Fibroblast of villous mesenchyme (primary cell): Measurements from ENCODE around the gene MOK. TPM values are rescaled to one million over a fixed set of nuclear protein-coding genes. Genes with fewer than 3 reads are reported as not detected.
A peak's percentile ranks its signal among the peaks of the same experiment; 100 is the strongest.

Source experiments
- DNase-seq: peaks from one replicate; pipeline ENCODE4 v3.0.0-alpha.2; 2010; ENCODE audit warnings: low read depth
- H3K4me3 ChIP-seq: 2 replicates; pipeline ENCODE4 v1.5.1; 2011; ENCODE audit warnings: low read depth, mild to moderate bottlenecking, low read length
- total RNA-seq: library from RNA; depleted of rRNA; stranded (reverse); fragments of >200 nt; gene quantifications from 2 replicates; pipeline ENCODE4 v1.2.3, GENCODE V29; 2012
- TF ChIP-seq, protein P1 (sequence below): IDR thresholded peaks from 2 replicates; pipeline ENCODE4 v1.5.1; 2012; ENCODE audit warnings: low read depth, mild to moderate bottlenecking, low read length; ENCODE audit not compliant: insufficient read depth

The MOK gene
- total RNA-seq, 1 donor: 16.0 TPM

DNA sequence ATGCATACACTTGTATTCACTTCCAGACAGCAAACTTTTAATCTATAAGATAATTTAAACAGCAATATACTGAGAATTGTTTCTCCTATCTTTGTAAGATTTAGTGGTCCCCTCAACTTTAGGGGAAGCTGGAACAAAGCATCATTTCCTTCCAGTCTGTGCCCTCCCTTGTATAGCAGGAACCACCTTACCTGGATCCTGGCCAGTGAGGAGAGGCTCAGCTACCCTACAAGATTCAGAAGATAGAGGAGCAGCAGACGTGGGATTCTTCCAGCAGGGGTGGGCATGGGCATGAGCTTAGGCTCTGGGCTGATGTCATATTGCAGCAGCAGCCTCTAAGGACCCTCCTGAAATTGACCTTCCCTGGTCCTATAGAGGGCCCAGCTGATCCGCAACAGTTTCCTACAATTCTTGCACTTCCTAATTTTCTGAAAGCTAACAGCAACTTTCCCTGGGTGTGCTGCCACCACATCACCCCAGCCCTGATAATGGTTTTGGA, 21.3 kb downstream of the MOK start:
- no peak overlapping the region for H3K4me3 ChIP-seq
- TF ChIP-seq, protein P1, sequence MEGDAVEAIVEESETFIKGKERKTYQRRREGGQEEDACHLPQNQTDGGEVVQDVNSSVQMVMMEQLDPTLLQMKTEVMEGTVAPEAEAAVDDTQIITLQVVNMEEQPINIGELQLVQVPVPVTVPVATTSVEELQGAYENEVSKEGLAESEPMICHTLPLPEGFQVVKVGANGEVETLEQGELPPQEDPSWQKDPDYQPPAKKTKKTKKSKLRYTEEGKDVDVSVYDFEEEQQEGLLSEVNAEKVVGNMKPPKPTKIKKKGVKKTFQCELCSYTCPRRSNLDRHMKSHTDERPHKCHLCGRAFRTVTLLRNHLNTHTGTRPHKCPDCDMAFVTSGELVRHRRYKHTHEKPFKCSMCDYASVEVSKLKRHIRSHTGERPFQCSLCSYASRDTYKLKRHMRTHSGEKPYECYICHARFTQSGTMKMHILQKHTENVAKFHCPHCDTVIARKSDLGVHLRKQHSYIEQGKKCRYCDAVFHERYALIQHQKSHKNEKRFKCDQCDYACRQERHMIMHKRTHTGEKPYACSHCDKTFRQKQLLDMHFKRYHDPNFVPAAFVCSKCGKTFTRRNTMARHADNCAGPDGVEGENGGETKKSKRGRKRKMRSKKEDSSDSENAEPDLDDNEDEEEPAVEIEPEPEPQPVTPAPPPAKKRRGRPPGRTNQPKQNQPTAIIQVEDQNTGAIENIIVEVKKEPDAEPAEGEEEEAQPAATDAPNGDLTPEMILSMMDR: no peak
- no peak for DNase-seq

DNA sequence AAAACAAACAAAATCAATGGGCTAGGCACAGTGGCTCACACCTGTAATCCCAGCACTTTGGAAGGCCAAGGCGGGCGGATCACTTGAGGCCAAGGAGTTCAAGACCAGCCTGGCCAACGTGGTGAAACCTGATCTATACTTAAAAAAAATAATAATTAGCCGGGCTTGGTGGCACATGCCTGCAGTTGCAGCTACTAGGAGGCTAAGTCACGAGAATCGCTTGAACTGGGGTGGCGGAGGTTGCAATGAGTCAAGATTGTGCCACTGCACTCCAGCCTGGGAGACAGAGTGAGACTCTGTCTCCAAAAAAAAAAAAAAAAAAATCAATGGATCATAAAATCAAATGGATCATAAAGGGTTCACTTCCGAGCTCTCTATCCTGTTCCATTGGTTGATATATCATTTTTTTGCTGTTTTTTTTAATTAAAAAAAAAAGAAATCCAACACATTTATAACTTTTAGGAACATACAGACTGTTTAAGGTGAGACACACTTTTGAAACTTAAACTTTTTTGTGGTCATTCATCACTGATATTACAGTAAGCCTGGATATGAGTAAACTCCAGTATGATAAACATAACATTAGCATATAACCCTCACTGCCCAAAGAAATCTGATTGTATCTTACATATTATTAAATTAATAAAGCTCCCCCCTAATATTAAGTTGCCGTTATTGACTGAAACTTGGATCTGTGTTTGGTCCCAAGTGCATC, 22.1 kb downstream of the MOK start:
- no peak overlapping the region for H3K4me3 ChIP-seq
- TF ChIP-seq, protein P1: no peak
- no peak for DNase-seq

- peak; percentile 92 for DNase-seq
- TF ChIP-seq, protein P1: no peak
- H3K4me3 ChIP-seq: no peak overlapping the region
Observed at GRCh38 chr14:102280376-102280962, 24.5 kb downstream of the MOK start.

DNA sequence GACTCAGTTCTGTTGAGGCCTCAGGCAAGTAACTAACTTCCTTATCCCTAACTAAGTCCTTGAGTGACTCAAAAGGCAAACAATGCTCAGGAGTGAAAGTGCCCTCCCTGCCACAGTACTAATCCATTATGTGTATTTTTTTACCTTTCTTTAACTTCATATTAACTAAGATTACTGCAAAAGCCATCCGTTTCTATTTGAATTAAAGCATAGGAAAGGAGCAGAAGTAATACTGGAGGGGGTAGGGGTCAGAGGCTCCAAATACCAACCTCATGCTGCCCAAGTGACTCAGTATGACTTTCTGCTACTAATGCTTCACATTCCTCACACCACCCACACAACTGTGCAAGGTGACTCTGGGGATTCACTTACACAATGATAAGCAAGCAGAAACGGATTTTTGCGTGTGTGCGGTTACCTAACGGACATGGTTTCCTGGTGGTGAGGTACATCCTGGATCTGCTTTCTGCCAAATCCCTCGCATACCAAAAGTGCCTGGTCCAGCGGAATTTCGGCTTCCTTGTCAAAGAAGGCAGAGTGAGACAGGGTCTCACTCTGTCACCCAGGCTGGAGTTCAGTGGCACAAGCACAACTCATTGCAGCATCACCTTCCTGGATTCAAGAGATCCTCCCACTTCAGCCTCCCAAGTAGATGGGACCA, 25.1 kb downstream of the MOK start:
- peak; percentile 73 for DNase-seq
- no peak overlapping the region for H3K4me3 ChIP-seq
- TF ChIP-seq, protein P1: no peak

GRCh38 chr14:102279282-102279681, 25.7 kb downstream of the MOK start:
- DNase-seq: no peak
- no peak overlapping the region for H3K4me3 ChIP-seq
- TF ChIP-seq, protein P1: no peak

- no peak for DNase-seq
- no peak overlapping the region for H3K4me3 ChIP-seq
- TF ChIP-seq, protein P1: no peak
Observed at GRCh38 chr14:102278631-102278935, 26.4 kb downstream of the MOK start.
